Skin of body (tissue), 1 donor: ENCODE results near the gene MAGEA1. TPM values are rescaled to one million over a fixed set of nuclear protein-coding genes. Genes with fewer than 3 reads are reported as not detected.

Experiments used
- total RNA-seq: library from RNA; depleted of rRNA; stranded (reverse); fragments of >200 nt; gene quantifications from one replicate; pipeline ENCODE4 v1.2.3, GENCODE V29; 2014

MAGEA1 gene
- total RNA-seq, 1 donor from 2014 or later = not detected

Other genes starting within 250 kb of the MAGEA1 start
- gene PNMA5, start 185.2 kb upstream of the MAGEA1 start, total RNA-seq = not detected
- 0.69 TPM for gene PNMA3, start 122.8 kb upstream of the MAGEA1 start, total RNA-seq
- 2.8 TPM for gene PNMA6A, start 106.8 kb upstream of the MAGEA1 start, total RNA-seq
- gene PNMA6F, start 142.5 kb downstream of the MAGEA1 start, total RNA-seq = not detected
- 8.0 TPM for gene ZNF275, start 154.9 kb downstream of the MAGEA1 start, total RNA-seq
- not detected for gene PNMA6E, start 222.1 kb downstream of the MAGEA1 start, total RNA-seq
- 0.59 TPM for gene ZFP92, start 232.2 kb downstream of the MAGEA1 start, total RNA-seq